Activated T-cell treated with anti-CD3 and anti-CD28 coated beads, Interleukin-2, amount 50 U/mL, for 4 hours (primary cell): Measurements from ENCODE around the gene IGF2R. TPM values are rescaled to one million over a fixed set of nuclear protein-coding genes. Genes with fewer than 3 reads are reported as not detected.

ENCODE experiments used
- ATAC-seq, 2 donors: fragments of 200-7000 bp; cut with Tn5 transposase; one replicate each; pipeline ENCODE4 v1.10.0; 2021
- DNase-seq: peaks from one replicate; pipeline ENCODE4 v3.0.0-alpha.2; 2020
- H3K27me3 Mint-ChIP-seq: one replicate; pipeline ENCODE4 v1.8.0; 2021; ENCODE audit warnings: low read depth, mixed read lengths
- H3K36me3 Mint-ChIP-seq: one replicate; pipeline ENCODE4 v1.8.0; 2022; ENCODE audit warnings: mixed read lengths; ENCODE audit not compliant: insufficient read depth
- H3K4me1 Mint-ChIP-seq: one replicate; pipeline ENCODE4 v1.8.0; 2021; ENCODE audit warnings: low read depth, mixed read lengths
- H3K4me3 Mint-ChIP-seq: one replicate; pipeline ENCODE4 v1.8.0; 2021; ENCODE audit warnings: mild to moderate bottlenecking, moderate library complexity, mixed read lengths
- H3K9me3 Mint-ChIP-seq: one replicate; pipeline ENCODE4 v1.8.0; 2021; ENCODE audit warnings: mixed read lengths
- total RNA-seq, 3 donors: library from RNA; stranded (reverse); gene quantifications; one replicate each; pipeline ENCODE4 v1.2.1, GENCODE V29; 2021

Gene IGF2R
- total RNA-seq, 3 donors from 2014 or later: 44.9 to 65.3 (median 58.2) TPM

GRCh38 chr6:159977904-159978268, 9.0 kb downstream of the IGF2R start:
- H3K4me3 Mint-ChIP-seq: peak overlapping the region; percentile 77

GRCh38 chr6:159978291-159979135, 9.6 kb downstream of the IGF2R start:
- DNase-seq: no peak
- peaks cover 96% of the 10 kb centered on the region for H3K4me1 Mint-ChIP-seq
- peak; percentile 17 to 27 for ATAC-seq
- no peaks in the 10 kb centered on the region for H3K9me3 Mint-ChIP-seq
- H3K27me3 Mint-ChIP-seq: no peaks in the 10 kb centered on the region
- H3K36me3 Mint-ChIP-seq: peaks cover 4% of the 10 kb centered on the region
- peak overlapping the region; percentile 77 for H3K4me3 Mint-ChIP-seq

More at GRCh38 chr6:159977904-159978268, 9.0 kb downstream of the IGF2R start:
- Mint-ChIP-seq H3K27me3 (no peaks in the 10 kb centered on the region), H3K4me1 (peaks cover 96% of the 10 kb centered on the region), H3K9me3 (no peaks in the 10 kb centered on the region), H3K36me3 (peaks cover 4% of the 10 kb centered on the region)
- ATAC-seq: no peak
- DNase-seq: no peak

GRCh38 chr6:159979136-159979874, 10.4 kb downstream of the IGF2R start:
- H3K4me3 Mint-ChIP-seq: peak overlapping the region; percentile 77
- H3K36me3 Mint-ChIP-seq: peaks cover 4% of the 10 kb centered on the region
- ATAC-seq: peak; percentile 85 to 87
- H3K9me3 Mint-ChIP-seq: no peaks in the 10 kb centered on the region
- H3K4me1 Mint-ChIP-seq: peaks cover 96% of the 10 kb centered on the region
- DNase-seq: peak; percentile 62
- no peaks in the 10 kb centered on the region for H3K27me3 Mint-ChIP-seq

GRCh38 chr6:159980474-159980873, 11.6 kb downstream of the IGF2R start:
- H3K27me3 Mint-ChIP-seq: no peaks in the 10 kb centered on the region
- peaks cover 4% of the 10 kb centered on the region for H3K36me3 Mint-ChIP-seq
- ATAC-seq (no peak), DNase-seq (no peak)
- H3K9me3 Mint-ChIP-seq: no peaks in the 10 kb centered on the region
- peaks cover 95% of the 10 kb centered on the region for H3K4me1 Mint-ChIP-seq
- H3K4me3 Mint-ChIP-seq: peak overlapping the region; percentile 78

GRCh38 chr6:159981071-159981402, 12.2 kb downstream of the IGF2R start:
- H3K36me3 Mint-ChIP-seq: peaks cover 4% of the 10 kb centered on the region
- no peaks in the 10 kb centered on the region for H3K27me3 Mint-ChIP-seq
- peaks cover 93% of the 10 kb centered on the region for H3K4me1 Mint-ChIP-seq
- H3K9me3 Mint-ChIP-seq: no peaks in the 10 kb centered on the region
- peak overlapping the region; percentile 78 for H3K4me3 Mint-ChIP-seq
- DNase-seq (no peak), ATAC-seq (no peak)

- H3K9me3 Mint-ChIP-seq: no peaks in the 10 kb centered on the region
- peak overlapping the region; percentile 78 for H3K4me3 Mint-ChIP-seq
- H3K36me3 Mint-ChIP-seq: peaks cover 4% of the 10 kb centered on the region
- DNase-seq (no peak), ATAC-seq (peak; percentile 39 to 54)
- H3K27me3 Mint-ChIP-seq: no peaks in the 10 kb centered on the region
- H3K4me1 Mint-ChIP-seq: peaks cover 90% of the 10 kb centered on the region
Observed at GRCh38 chr6:159981403-159982245, 12.7 kb downstream of the IGF2R start.

GRCh38 chr6:159982731-159983506, 14.0 kb downstream of the IGF2R start:
- no peak for ATAC-seq
- H3K27me3 Mint-ChIP-seq: no peaks in the 10 kb centered on the region
- H3K9me3 Mint-ChIP-seq: no peaks in the 10 kb centered on the region
- DNase-seq: no peak
- peak overlapping the region; percentile 78 for H3K4me3 Mint-ChIP-seq
- H3K36me3 Mint-ChIP-seq: peaks cover 4% of the 10 kb centered on the region
- peaks cover 82% of the 10 kb centered on the region for H3K4me1 Mint-ChIP-seq

- no peak for DNase-seq
- no peak for ATAC-seq
- Mint-ChIP-seq H3K4me3 (peak overlapping the region; percentile 7), H3K36me3 (peaks cover 4% of the 10 kb centered on the region), H3K27me3 (no peaks in the 10 kb centered on the region), H3K9me3 (no peaks in the 10 kb centered on the region), H3K4me1 (peaks cover 80% of the 10 kb centered on the region)
Observed at GRCh38 chr6:159983641-159984080, 14.8 kb downstream of the IGF2R start.

- no peak for DNase-seq
- Mint-ChIP-seq H3K4me1 (peaks cover 79% of the 10 kb centered on the region), H3K27me3 (no peaks in the 10 kb centered on the region), H3K36me3 (peaks cover 2% of the 10 kb centered on the region), H3K4me3 (no peak overlapping the region), H3K9me3 (no peaks in the 10 kb centered on the region)
- no peak for ATAC-seq
Observed at GRCh38 chr6:159984268-159984786, 15.4 kb downstream of the IGF2R start.

GRCh38 chr6:159985296-159985945, 16.5 kb downstream of the IGF2R start:
- Mint-ChIP-seq H3K9me3 (no peaks in the 10 kb centered on the region), H3K36me3 (no peaks in the 10 kb centered on the region), H3K4me1 (peaks cover 79% of the 10 kb centered on the region), H3K4me3 (no peak overlapping the region), H3K27me3 (no peaks in the 10 kb centered on the region)
- ATAC-seq (no peak), DNase-seq (no peak)

- Mint-ChIP-seq H3K4me1 (peaks cover 73% of the 10 kb centered on the region), H3K36me3 (peaks cover 24% of the 10 kb centered on the region), H3K9me3 (peaks cover 1% of the 10 kb centered on the region), H3K27me3 (no peaks in the 10 kb centered on the region), H3K4me3 (no peak overlapping the region)
- DNase-seq: no peak
- no peak for ATAC-seq
Observed at GRCh38 chr6:159988983-159989454, 20.1 kb downstream of the IGF2R start.

- H3K36me3 Mint-ChIP-seq: peaks cover 31% of the 10 kb centered on the region
- H3K4me1 Mint-ChIP-seq: peaks cover 74% of the 10 kb centered on the region
- H3K27me3 Mint-ChIP-seq: no peaks in the 10 kb centered on the region
- H3K4me3 Mint-ChIP-seq: no peak overlapping the region
- DNase-seq (no peak), ATAC-seq (peak; percentile 83 to 86)
- peaks cover 9% of the 10 kb centered on the region for H3K9me3 Mint-ChIP-seq
Observed at GRCh38 chr6:159989492-159990480, 20.9 kb downstream of the IGF2R start.
